Mesendoderm (in vitro differentiated cells): ENCODE data around the gene TRAF5.

Experiments
- DNase-seq: peaks from one replicate; pipeline ENCODE4 v3.0.0; 2013
- H2AK5ac ChIP-seq: 2 replicates; pipeline ENCODE4 v1.6.1; 2013; ENCODE audit warnings: low read length, inconsistent platforms
- H2BK120ac ChIP-seq: 2 replicates; pipeline ENCODE4 v1.6.1; 2013; ENCODE audit warnings: low read depth, mild to moderate bottlenecking, low read length, moderate library complexity, mixed read lengths
- H2BK15ac ChIP-seq: replicated peaks from 2 replicates; pipeline ENCODE4 v1.6.1; 2013; ENCODE audit warnings: low read depth, mild to moderate bottlenecking, moderate library complexity
- H2BK5ac ChIP-seq: 2 replicates; pipeline ENCODE4 v1.6.1; 2013; ENCODE audit warnings: low read length, inconsistent platforms
- H3K18ac ChIP-seq: 2 replicates; pipeline ENCODE4 v1.6.1; 2013; ENCODE audit warnings: mild to moderate bottlenecking, low read length, mixed read lengths
- H3K23ac ChIP-seq: one replicate; pipeline ENCODE4 v1.6.1; 2013; ENCODE audit warnings: low read length
- H3K27ac ChIP-seq: 2 replicates; pipeline ENCODE4 v1.5.1; 2013; ENCODE audit warnings: low read depth, mild to moderate bottlenecking, inconsistent platforms, low read length, moderate library complexity
- H3K27me3 ChIP-seq: 2 replicates; pipeline ENCODE4 v1.6.1; 2013; ENCODE audit warnings: low read length, control low read depth, mild to moderate bottlenecking, inconsistent platforms; ENCODE audit not compliant: insufficient read depth, poor library complexity
- H3K36me3 ChIP-seq: 2 replicates; pipeline ENCODE4 v1.6.1; 2013; ENCODE audit warnings: low read length, inconsistent platforms; ENCODE audit not compliant: control insufficient read depth, insufficient read depth
- H3K4ac ChIP-seq: one replicate; pipeline ENCODE4 v1.6.1; 2013; ENCODE audit warnings: low read depth, mild to moderate bottlenecking, low read length, moderate library complexity
- H3K4me1 ChIP-seq: 2 replicates; pipeline ENCODE4 v1.6.1; 2013; ENCODE audit warnings: low read depth, low read length, inconsistent platforms; ENCODE audit not compliant: control insufficient read depth
- H3K4me2 ChIP-seq: 2 replicates; pipeline ENCODE4 v1.6.1; 2013; ENCODE audit warnings: low read length
- H3K4me3 ChIP-seq: 2 replicates; pipeline ENCODE4 v1.5.1; 2013; ENCODE audit warnings: mild to moderate bottlenecking, low read length
- H3K56ac ChIP-seq: one replicate; pipeline ENCODE4 v1.6.1; 2013; ENCODE audit warnings: low read length
- H3K79me1 ChIP-seq: 2 replicates; pipeline ENCODE4 v1.6.1; 2013; ENCODE audit warnings: low read length, inconsistent platforms
- H3K79me2 ChIP-seq: 2 replicates; pipeline ENCODE4 v1.6.1; 2013; ENCODE audit warnings: mild to moderate bottlenecking, low read length; ENCODE audit not compliant: control insufficient read depth, insufficient read depth
- H3K9ac ChIP-seq: 2 replicates; pipeline ENCODE4 v1.6.1; 2013; ENCODE audit warnings: low read length, inconsistent platforms
- H4K5ac ChIP-seq: one replicate; pipeline ENCODE4 v1.6.1; 2013; ENCODE audit warnings: low read length
- H4K8ac ChIP-seq: one replicate; pipeline ENCODE4 v1.6.1; 2013; ENCODE audit warnings: low read depth, mild to moderate bottlenecking, control low read depth, low read length, moderate library complexity
- whole genome bisulfite sequencing: extraction: QIAGEN DNeasy Blood & Tissue Kit; methylation state at CpG from one replicate; pipeline ENCODE4 v1.1.7; 2013; ENCODE audit warnings: low lambda C conversion rate, missing lambda C conversion rate; ENCODE audit not compliant: insufficient coverage; ENCODE audit errors: extremely low coverage; 5-methylcytosine and 5-hydroxymethylcytosine counted together

TRAF5 gene

DNA sequence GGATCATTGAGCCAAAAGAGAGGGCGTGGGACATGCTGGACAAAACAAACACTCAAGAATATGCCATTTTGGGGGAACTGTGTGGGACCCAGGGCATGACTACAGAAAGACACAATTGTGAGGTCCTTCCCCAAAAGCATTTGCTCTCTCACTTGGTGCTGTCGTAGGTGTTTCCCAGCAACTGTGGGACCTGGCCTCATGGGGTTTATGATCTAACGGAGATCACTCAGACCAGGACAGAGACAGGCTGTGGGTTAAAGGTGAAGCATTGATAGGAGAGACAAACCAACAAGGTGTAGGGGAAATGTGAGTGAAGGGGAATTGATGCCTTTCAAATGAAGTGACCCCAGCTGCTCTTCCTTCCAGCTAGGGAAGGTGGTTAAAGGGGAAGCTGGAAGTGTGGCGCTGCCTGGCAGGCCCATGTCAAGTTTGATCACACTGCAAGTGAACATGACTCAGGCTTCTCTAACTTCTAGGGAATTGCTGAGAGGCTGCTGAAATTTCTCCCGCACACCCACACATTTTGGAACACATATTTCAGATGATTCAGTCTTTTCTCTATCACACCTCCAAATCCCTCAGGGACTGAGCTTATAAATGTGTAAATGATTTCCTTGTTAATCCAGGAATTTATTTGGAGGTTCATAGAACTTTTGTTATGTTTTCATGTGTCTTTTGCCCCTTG is 30.2 kb downstream of the TRAF5 start:
- Histone ChIP-seq H3K56ac (no peak overlapping the region), H3K4me3 (no peak overlapping the region), H3K27ac (no peak overlapping the region), H3K79me1 (peaks cover 16% of the 10 kb centered on the region), H2AK5ac (no peak overlapping the region), H3K4ac (no peak overlapping the region), H3K36me3 (peaks cover 9% of the 10 kb centered on the region), H3K4me1 (no peaks in the 10 kb centered on the region), H4K5ac (no peak overlapping the region), H3K23ac (no peak overlapping the region), H3K18ac (no peak overlapping the region), H3K4me2 (no peak overlapping the region), H3K27me3 (no peaks in the 10 kb centered on the region), H2BK15ac (no peak overlapping the region), H2BK5ac (no peak overlapping the region), H3K79me2 (peaks cover 4% of the 10 kb centered on the region), H4K8ac (no peak overlapping the region), H3K9ac (no peak overlapping the region), H2BK120ac (no peak overlapping the region)
- no CpG with 5 or more reads among the region's 5 CpGs for WGBS
- DNase-seq, result no peak

DNA sequence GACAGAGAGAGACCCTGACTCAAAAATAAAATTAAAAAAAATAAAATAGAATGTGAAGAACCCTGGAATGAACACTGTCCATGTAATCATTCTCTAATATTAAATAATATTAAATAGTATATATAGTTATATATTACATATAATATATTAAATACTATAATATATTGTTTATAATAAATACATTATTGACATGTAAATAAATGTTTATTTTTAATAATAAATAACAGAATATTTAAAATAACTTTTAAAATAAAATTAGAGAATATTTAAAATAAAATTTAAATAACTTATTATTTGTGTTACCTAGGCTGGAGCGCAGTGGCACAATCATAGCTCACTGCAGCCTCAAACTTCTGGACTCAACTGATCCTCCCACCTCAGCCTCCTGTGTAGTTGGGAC is 32.1 kb downstream of the TRAF5 start:
- Histone ChIP-seq H3K23ac (no peak overlapping the region), H3K4me3 (no peak overlapping the region), H4K5ac (no peak overlapping the region), H2AK5ac (no peak overlapping the region), H3K79me2 (no peaks in the 10 kb centered on the region), H3K27ac (no peak overlapping the region), H3K9ac (no peak overlapping the region), H2BK5ac (no peak overlapping the region), H3K4me1 (no peaks in the 10 kb centered on the region), H2BK120ac (no peak overlapping the region), H3K18ac (no peak overlapping the region), H2BK15ac (no peak overlapping the region), H3K4ac (no peak overlapping the region), H3K56ac (no peak overlapping the region), H3K27me3 (no peaks in the 10 kb centered on the region), H3K79me1 (peaks cover 9% of the 10 kb centered on the region), H4K8ac (no peak overlapping the region), H3K36me3 (peaks cover 9% of the 10 kb centered on the region), H3K4me2 (no peak overlapping the region)
- WGBS, result no CpG with 5 or more reads among the region's 1 CpG
- no peak for DNase-seq

DNA sequence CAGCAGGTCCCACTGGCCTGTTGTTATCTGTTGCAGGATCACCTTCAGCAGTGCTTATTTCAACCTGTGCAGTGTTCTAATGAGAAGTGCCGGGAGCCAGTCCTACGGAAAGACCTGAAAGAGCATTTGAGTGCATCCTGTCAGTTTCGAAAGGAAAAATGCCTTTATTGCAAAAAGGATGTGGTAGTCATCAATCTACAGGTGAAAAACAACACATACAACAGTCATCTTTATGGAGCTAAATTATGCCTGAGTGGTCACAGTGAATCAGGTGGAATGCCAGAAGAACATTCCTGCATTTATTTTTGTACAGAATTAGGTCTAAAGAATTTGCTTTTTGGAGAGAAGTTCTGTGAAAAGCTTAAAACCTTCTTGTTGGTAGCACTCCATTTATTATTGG is 33.2 kb downstream of the TRAF5 start:
- H4K5ac ChIP-seq, result no peak overlapping the region
- no peak overlapping the region for H3K4me3 ChIP-seq
- no peak overlapping the region for H2BK5ac ChIP-seq
- no peak overlapping the region for H2BK15ac ChIP-seq
- peaks cover 9% of the 10 kb centered on the region for H3K36me3 ChIP-seq
- H3K23ac ChIP-seq, result no peak overlapping the region
- H2BK120ac ChIP-seq, result no peak overlapping the region
- H3K18ac ChIP-seq, result no peak overlapping the region
- no peak overlapping the region for H3K4ac ChIP-seq
- no peak overlapping the region for H3K56ac ChIP-seq
- H3K27me3 ChIP-seq, result no peaks in the 10 kb centered on the region
- DNase-seq, result no peak
- no peaks in the 10 kb centered on the region for H3K4me1 ChIP-seq
- H3K27ac ChIP-seq, result no peak overlapping the region
- no peaks in the 10 kb centered on the region for H3K79me2 ChIP-seq
- no peak overlapping the region for H3K9ac ChIP-seq
- no peak overlapping the region for H3K4me2 ChIP-seq
- peaks cover 8% of the 10 kb centered on the region for H3K79me1 ChIP-seq
- no peak overlapping the region for H4K8ac ChIP-seq
- WGBS, result no CpG with 5 or more reads among the region's 3 CpGs
- no peak overlapping the region for H2AK5ac ChIP-seq

DNA sequence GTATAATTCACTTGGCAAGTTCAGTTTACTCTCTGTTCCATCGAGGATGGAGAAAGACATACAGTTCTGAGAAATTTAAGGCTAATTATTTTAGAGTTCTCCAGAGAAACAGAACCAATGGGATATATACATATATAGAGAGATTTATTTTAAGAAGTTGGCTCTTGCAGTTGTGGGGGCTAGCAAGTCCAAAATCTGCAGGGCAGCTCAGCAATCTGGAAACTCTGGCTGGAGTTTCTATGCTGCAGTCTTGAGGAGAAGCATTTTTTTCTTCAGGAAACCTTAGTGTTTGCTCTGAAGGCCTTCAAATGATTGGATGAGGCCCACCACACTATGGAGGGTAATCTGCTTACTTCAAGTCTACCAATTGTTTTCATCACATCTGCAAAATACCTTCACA is 34.6 kb downstream of the TRAF5 start:
- H2BK15ac ChIP-seq, result no peak overlapping the region
- H2BK120ac ChIP-seq, result no peak overlapping the region
- no peak overlapping the region for H3K23ac ChIP-seq
- H3K4ac ChIP-seq, result no peak overlapping the region
- H3K4me3 ChIP-seq, result no peak overlapping the region
- peaks cover 5% of the 10 kb centered on the region for H3K79me1 ChIP-seq
- no peaks in the 10 kb centered on the region for H3K27me3 ChIP-seq
- no peak overlapping the region for H3K56ac ChIP-seq
- no CpG with 5 or more reads among the region's 1 CpG for WGBS
- peaks cover 7% of the 10 kb centered on the region for H3K36me3 ChIP-seq
- no peak overlapping the region for H3K9ac ChIP-seq
- H3K4me1 ChIP-seq, result no peaks in the 10 kb centered on the region
- no peak overlapping the region for H4K8ac ChIP-seq
- no peak overlapping the region for H3K27ac ChIP-seq
- H4K5ac ChIP-seq, result no peak overlapping the region
- H3K79me2 ChIP-seq, result no peaks in the 10 kb centered on the region
- H3K4me2 ChIP-seq, result no peak overlapping the region
- H3K18ac ChIP-seq, result no peak overlapping the region
- no peak overlapping the region for H2AK5ac ChIP-seq
- DNase-seq, result no peak
- no peak overlapping the region for H2BK5ac ChIP-seq

DNA sequence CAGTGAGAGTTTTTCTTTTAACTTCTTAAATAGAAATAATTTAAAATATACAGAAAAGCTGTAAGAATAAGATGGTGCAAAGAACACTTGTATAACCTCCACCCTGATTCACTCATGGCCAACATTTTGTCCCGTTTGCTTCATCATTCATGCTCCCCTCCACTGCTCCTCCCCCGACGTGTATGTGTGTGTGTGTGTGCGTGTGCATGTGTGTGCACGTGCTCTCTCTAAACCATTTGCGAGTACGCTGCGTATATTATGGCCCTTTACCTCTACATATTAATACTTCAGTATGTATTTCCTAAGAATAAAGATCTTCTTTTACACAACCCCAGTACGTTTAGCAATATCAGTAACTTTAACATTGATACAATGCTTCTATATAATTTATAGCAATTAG is 43.0 kb downstream of the TRAF5 start:
- H3K36me3 ChIP-seq, result peaks cover 2% of the 10 kb centered on the region
- H2BK120ac ChIP-seq, result no peak overlapping the region
- H4K8ac ChIP-seq, result no peak overlapping the region
- H3K4me3 ChIP-seq, result no peak overlapping the region
- DNase-seq, result no peak
- no peak overlapping the region for H3K4ac ChIP-seq
- no peak overlapping the region for H3K56ac ChIP-seq
- no peaks in the 10 kb centered on the region for H3K79me1 ChIP-seq
- no peak overlapping the region for H3K23ac ChIP-seq
- no peak overlapping the region for H3K27ac ChIP-seq
- H3K27me3 ChIP-seq, result no peaks in the 10 kb centered on the region
- H3K9ac ChIP-seq, result no peak overlapping the region
- H2BK15ac ChIP-seq, result no peak overlapping the region
- peaks cover 6% of the 10 kb centered on the region for H3K4me1 ChIP-seq
- no peak overlapping the region for H2BK5ac ChIP-seq
- no CpG with 5 or more reads among the region's 9 CpGs for WGBS
- H3K79me2 ChIP-seq, result no peaks in the 10 kb centered on the region
- H2AK5ac ChIP-seq, result no peak overlapping the region
- no peak overlapping the region for H4K5ac ChIP-seq
- no peak overlapping the region for H3K18ac ChIP-seq
- H3K4me2 ChIP-seq, result no peak overlapping the region

DNA sequence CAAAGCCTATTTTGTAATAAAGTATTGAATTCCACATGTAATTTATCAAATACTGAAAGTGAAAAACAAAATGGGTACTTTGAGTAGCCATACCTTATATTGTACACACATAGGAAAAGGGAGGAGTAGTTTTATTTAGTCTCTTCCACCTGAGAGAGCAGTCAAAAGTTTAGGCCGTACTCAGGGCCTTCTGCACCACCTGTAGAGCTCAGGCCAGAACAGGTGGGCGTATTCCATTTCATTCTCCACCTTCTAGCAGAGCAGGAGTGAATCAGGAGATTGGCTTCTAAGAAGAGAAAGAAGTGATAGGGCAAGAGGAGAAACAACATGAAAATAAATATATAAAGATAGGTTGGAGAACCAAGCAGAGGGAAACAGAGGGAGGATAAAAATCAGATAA is 44.0 kb downstream of the TRAF5 start:
- H3K27ac ChIP-seq, result no peak overlapping the region
- no CpG with 5 or more reads among the region's 2 CpGs for WGBS
- no peak overlapping the region for H3K4ac ChIP-seq

More for the DNA sequence above, 44.0 kb downstream of the TRAF5 start:
- Histone ChIP-seq H2BK120ac (no peak overlapping the region), H3K4me1 (peaks cover 10% of the 10 kb centered on the region), H2BK15ac (no peak overlapping the region), H3K18ac (no peak overlapping the region), H3K79me2 (no peaks in the 10 kb centered on the region), H3K79me1 (no peaks in the 10 kb centered on the region), H3K4me2 (no peak overlapping the region), H3K23ac (no peak overlapping the region), H4K5ac (no peak overlapping the region), H3K56ac (no peak overlapping the region), H3K4me3 (no peak overlapping the region), H4K8ac (no peak overlapping the region), H3K27me3 (no peaks in the 10 kb centered on the region), H2AK5ac (no peak overlapping the region), H2BK5ac (no peak overlapping the region), H3K36me3 (peaks cover 2% of the 10 kb centered on the region), H3K9ac (no peak overlapping the region)
- no peak for DNase-seq
